Parathyroid adenoma (tissue), 2 donors: ENCODE results near the gene PRMT5.

Experiments used
- H2AFZ ChIP-seq: fragments of 300-600 bp; sonication (generic); one replicate; pipeline ENCODE4 v1.7.0; 2017; ENCODE audit warnings: antibody characterized with exemption, mild to moderate bottlenecking
- H3K27ac ChIP-seq: fragments of 300-600 bp; sonication (generic); one replicate; pipeline ENCODE4 v1.7.0; 2017
- H3K27me3 ChIP-seq: fragments of 300-600 bp; sonication (generic); one replicate; pipeline ENCODE4 v1.7.0; 2017; ENCODE audit warnings: low read length; ENCODE audit not compliant: control insufficient read depth, insufficient read depth
- H3K36me3 ChIP-seq: fragments of 300-600 bp; sonication (generic); one replicate; pipeline ENCODE4 v1.7.0; 2017; ENCODE audit warnings: low read length; ENCODE audit not compliant: control insufficient read depth, insufficient read depth
- H3K4me1 ChIP-seq: fragments of 300-600 bp; sonication (generic); one replicate; pipeline ENCODE4 v1.7.0; 2017; ENCODE audit warnings: control low read depth
- H3K4me2 ChIP-seq: fragments of 300-600 bp; sonication (generic); one replicate; pipeline ENCODE4 v1.7.0; 2017; ENCODE audit warnings: low read length
- H3K4me3 ChIP-seq: fragments of 300-600 bp; sonication (generic); one replicate; pipeline ENCODE4 v1.7.0; 2017; ENCODE audit warnings: low read depth, low read length
- H3K79me2 ChIP-seq: fragments of 300-600 bp; sonication (generic); one replicate; pipeline ENCODE4 v1.7.0; 2017; ENCODE audit warnings: control low read depth
- H3K9ac ChIP-seq: fragments of 300-600 bp; sonication (generic); one replicate; pipeline ENCODE4 v1.7.0; 2017; ENCODE audit warnings: mild to moderate bottlenecking
- H3K9me3 ChIP-seq: fragments of 300-600 bp; sonication (generic); one replicate; pipeline ENCODE4 v1.7.0; 2017; ENCODE audit warnings: low read length; ENCODE audit not compliant: control insufficient read depth
- CTCF ChIP-seq: fragments of 300-600 bp; sonication (generic); IDR thresholded peaks from one replicate; pipeline ENCODE4 v1.7.0; 2017; ENCODE audit warnings: antibody characterized with exemption, mild to moderate bottlenecking
- donor health status: primary hyperparathyroidism.

PRMT5 gene

GRCh38 chr14:22923746-22924145, 5.4 kb downstream of the PRMT5 start:
- Histone ChIP-seq H2AFZ (no peak overlapping the region), H3K79me2 (no peaks in the 10 kb centered on the region), H3K9ac (no peak overlapping the region), H3K9me3 (no peaks in the 10 kb centered on the region), H3K36me3 (no peaks in the 10 kb centered on the region), H3K4me3 (no peak overlapping the region), H3K4me1 (peaks cover 8% of the 10 kb centered on the region), H3K27me3 (no peaks in the 10 kb centered on the region), H3K27ac (no peak overlapping the region), H3K4me2 (no peak overlapping the region)
- no peak for TF ChIP-seq CTCF

- no peak for TF ChIP-seq CTCF
- H3K27ac ChIP-seq = no peak overlapping the region
- no peak overlapping the region for H2AFZ ChIP-seq
- no peaks in the 10 kb centered on the region for H3K27me3 ChIP-seq
- peaks cover 14% of the 10 kb centered on the region for H3K79me2 ChIP-seq
- H3K9ac ChIP-seq = no peak overlapping the region
- no peaks in the 10 kb centered on the region for H3K36me3 ChIP-seq
- H3K4me3 ChIP-seq = no peak overlapping the region
- peaks cover 9% of the 10 kb centered on the region for H3K4me1 ChIP-seq
- no peaks in the 10 kb centered on the region for H3K9me3 ChIP-seq
- no peak overlapping the region for H3K4me2 ChIP-seq
Observed at GRCh38 chr14:22922294-22922693, 6.9 kb downstream of the PRMT5 start.

GRCh38 chr14:22920697-22921096, 8.5 kb downstream of the PRMT5 start:
- no peak overlapping the region for H3K9ac ChIP-seq
- no peaks in the 10 kb centered on the region for H3K9me3 ChIP-seq
- no peak overlapping the region for H3K4me3 ChIP-seq
- H3K79me2 ChIP-seq = peaks cover 24% of the 10 kb centered on the region
- no peak overlapping the region for H3K4me2 ChIP-seq
- no peak overlapping the region for H2AFZ ChIP-seq
- H3K27me3 ChIP-seq = no peaks in the 10 kb centered on the region
- H3K4me1 ChIP-seq = peaks cover 20% of the 10 kb centered on the region
- H3K36me3 ChIP-seq = no peaks in the 10 kb centered on the region
- H3K27ac ChIP-seq = no peak overlapping the region
- TF ChIP-seq CTCF = no peak

GRCh38 chr14:22919601-22919921, 9.6 kb downstream of the PRMT5 start:
- no peak for TF ChIP-seq CTCF
- peak overlapping the region; percentile 79 for H3K4me2 ChIP-seq
- H3K9ac ChIP-seq = no peak overlapping the region
- H2AFZ ChIP-seq = peak overlapping the region; percentile 78
- H3K79me2 ChIP-seq = peaks cover 36% of the 10 kb centered on the region
- H3K4me1 ChIP-seq = peaks cover 20% of the 10 kb centered on the region
- H3K9me3 ChIP-seq = no peaks in the 10 kb centered on the region
- peak overlapping the region; percentile 100 for H3K4me3 ChIP-seq
- H3K36me3 ChIP-seq = no peaks in the 10 kb centered on the region
- H3K27ac ChIP-seq = peak overlapping the region; percentile 97
- no peaks in the 10 kb centered on the region for H3K27me3 ChIP-seq

- Histone ChIP-seq H3K4me2 (peak within 1 kb of the TSS; percentile 100), H3K4me1 (peaks cover 20% of the 10 kb centered on the region), H3K27me3 (no peaks in the 10 kb centered on the region), H3K36me3 (no peaks in the 10 kb centered on the region), H3K4me3 (peak within 1 kb of the TSS; percentile 100), H3K9me3 (no peaks in the 10 kb centered on the region), H3K27ac (peak within 1 kb of the TSS; percentile 97), H3K79me2 (peaks cover 40% of the 10 kb centered on the region), H2AFZ (peak within 1 kb of the TSS; percentile 94), H3K9ac (peak within 1 kb of the TSS; percentile 74)
- no peak for TF ChIP-seq CTCF
Observed at GRCh38 chr14:22918804-22919600, 10.2 kb downstream of the PRMT5 start, which contains the start of gene RBM23. Gene RBM23 (minus strand): TSS chr14:22919149.
